Measurements from ENCODE around the gene CXCL3. TPM values are rescaled to one million over a fixed set of nuclear protein-coding genes. Genes with fewer than 3 reads are reported as not detected.
"Not testable (repeated sequence)": the region's sequence is repeated elsewhere in the genome, so short reads cannot be mapped to it uniquely, and the experiment has no call there.

The CXCL3 gene
- under 1 TPM; 0.10 to 0.30 (median 0.24) TPM for polyA plus RNA-seq (ENCODE audit: insufficient read length in 3 of 3)
- long read RNA-seq, donor 1: 0 reads
- long read RNA-seq, donor 2: 0 reads
- long read RNA-seq, donor 3: 0 reads
- long read RNA-seq, donor 4: 0 reads
- long read RNA-seq, donor 5: 0 reads
- long read RNA-seq, donor 6, partial matches to known transcripts: 0 of 1 reads
- long read RNA-seq, donor 6, other reads (novel, unspliced or antisense): 0 of 1 reads
- long read RNA-seq, donor 7: 0 reads
- long read RNA-seq, donor 8: 0 reads
- long read RNA-seq, donor 9: 0 reads
- long read RNA-seq, donor 10: 0 reads
- long read RNA-seq, donor 11: 0 reads
- long read RNA-seq, donor 12: 0 reads
- long read RNA-seq, donor 13: 0 reads
- long read RNA-seq, donor 14: 0 reads
- long read RNA-seq, donor 15: 0 reads
- long read RNA-seq, donor 16, partial matches to known transcripts: 0 of 1 reads
- long read RNA-seq, donor 16, other reads (novel, unspliced or antisense): 0 of 1 reads

- DNase-seq (ENCODE audit: extremely low read depth in 1 of 11, low read depth in 9 of 11, low spot score in 4 of 11): peak in 10 of 11 donors; percentile 4 to 44 (median 26)
Observed at GRCh38 chr4:74038425-74039314, at the start of gene CXCL3. TSS of gene CXCL3 (minus strand) at chr4:74038689. CDS start at chr4:74038611, 78 bp downstream.

DNA sequence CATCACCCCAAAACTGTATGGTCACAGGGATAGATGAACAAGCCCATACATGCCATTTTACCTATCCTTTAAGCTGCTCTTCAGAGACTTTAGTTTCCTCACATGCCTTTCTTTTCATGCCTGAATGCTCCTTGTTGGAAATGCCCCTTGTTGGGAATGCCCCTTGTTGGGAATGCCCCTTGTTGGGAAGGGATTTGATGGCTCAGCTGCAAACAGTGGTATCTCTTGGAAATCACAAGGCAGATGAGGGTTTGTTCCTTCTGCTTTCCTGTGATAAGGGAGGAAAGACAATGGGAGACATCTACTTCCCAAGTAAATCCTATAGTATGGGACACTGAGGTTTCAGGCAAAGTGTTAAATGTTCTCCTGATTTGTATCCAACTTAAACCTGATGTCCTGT, 49.0 kb upstream of the CXCL3 start:
- DNase-seq (ENCODE audit: extremely low read depth in 1 of 11, low read depth in 9 of 11, low spot score in 4 of 11): no peak

DNA sequence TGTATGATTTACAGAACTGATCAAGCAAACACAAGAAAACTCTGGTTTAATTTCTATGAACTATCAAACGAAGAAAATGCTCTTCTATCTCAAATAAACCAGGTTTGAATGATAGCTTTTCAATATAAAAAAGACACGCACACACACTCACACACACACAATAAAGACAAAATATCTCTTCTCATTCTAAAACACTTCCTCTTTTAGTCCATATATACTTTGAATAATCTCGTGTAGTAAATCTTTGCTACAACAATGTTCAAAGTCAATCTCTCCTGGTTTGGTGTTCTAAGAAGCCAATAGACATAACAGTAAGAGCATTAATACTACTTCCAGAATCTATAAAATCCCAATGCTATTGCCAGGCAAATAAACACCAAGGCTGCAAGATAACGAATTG, 47.2 kb upstream of the CXCL3 start:
- no peak for DNase-seq (ENCODE audit: extremely low read depth in 1 of 11, low read depth in 9 of 11, low spot score in 4 of 11)

DNA sequence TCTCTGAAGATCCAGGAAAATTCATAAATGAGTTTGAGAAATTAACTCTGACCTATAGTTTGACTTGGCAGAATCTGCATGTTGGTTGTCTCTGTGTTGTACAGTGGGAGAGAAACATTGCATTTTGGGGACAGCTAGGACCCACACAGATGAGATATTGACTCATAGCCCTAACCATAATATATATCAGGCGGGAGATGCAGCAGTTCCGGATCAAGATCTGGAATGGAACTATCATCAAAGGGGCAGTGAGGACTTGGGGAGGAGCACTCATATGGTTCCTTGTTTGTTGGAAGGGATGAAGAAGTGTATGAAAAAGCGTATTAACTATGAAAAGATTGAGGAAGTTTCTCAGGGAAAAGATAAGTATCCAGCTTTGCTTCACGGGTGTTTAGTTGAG, 46.5 kb upstream of the CXCL3 start:
- DNase-seq (ENCODE audit: extremely low read depth in 1 of 11, low read depth in 9 of 11, low spot score in 4 of 11): no peak

DNA sequence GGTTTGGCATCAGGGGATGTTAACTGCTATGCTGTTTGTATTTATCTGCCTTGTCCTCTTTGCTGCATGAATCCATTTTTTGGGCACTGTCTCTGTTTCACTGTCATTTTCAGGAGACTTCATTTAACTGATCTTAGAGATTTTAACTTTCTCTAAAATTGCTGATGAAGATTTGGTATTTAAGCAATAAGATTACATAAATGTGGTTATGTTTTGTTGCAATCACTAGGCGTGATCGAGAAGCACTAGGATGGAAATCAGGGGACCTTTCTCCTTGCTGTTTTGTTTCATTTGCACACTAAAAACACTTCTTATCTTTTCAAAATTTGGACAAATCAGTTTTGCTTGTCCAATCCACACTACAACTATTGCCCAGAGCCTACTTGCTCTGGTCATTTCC, 45.1 kb upstream of the CXCL3 start:
- DNase-seq (ENCODE audit: extremely low read depth in 1 of 11, low read depth in 9 of 11, low spot score in 4 of 11): no peak

DNA sequence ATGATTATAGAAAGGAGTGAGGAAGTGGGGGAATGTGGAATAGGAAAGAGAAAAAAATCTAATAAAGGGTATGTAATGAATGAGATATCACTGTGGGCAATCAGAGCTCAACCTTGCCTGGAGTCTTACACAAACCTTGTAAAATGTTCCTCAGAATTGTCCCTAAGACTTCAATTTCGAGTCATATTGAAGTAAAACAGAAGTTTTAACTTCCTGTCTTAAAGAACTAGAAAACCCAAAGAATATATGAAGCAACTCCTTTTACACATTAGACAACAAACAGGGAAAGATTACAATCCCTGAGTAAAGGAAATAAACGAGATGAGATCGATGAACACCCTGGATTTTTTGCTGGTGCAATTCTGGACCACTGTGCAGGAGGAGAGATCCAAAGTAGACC, 42.5 kb upstream of the CXCL3 start:
- DNase-seq (ENCODE audit: extremely low read depth in 1 of 11, low read depth in 9 of 11, low spot score in 4 of 11): no peak

- not testable (repeated sequence) for DNase-seq (ENCODE audit: extremely low read depth in 1 of 11, low read depth in 9 of 11, low spot score in 4 of 11)
Observed at GRCh38 chr4:74080351-74080750, 41.9 kb upstream of the CXCL3 start.

DNA sequence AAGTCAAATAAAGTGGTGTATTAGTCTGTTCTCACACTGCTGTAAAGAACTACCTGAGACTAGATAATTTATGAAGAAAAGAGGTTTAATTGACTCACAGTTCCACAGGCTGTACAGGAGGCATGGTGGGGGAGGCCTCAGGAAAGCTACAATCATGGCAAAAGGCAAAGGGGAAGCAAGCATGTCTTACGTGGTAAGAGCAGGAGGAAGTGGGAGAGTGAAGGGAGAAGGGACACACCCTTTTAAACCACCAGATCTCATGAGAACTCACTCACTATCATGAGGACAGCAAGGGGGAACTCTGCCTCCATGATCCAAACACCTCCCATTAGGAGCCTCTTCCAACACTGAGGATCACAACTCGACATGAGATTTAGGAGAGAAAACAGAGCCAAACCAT, 40.5 kb upstream of the CXCL3 start:
- DNase-seq (ENCODE audit: extremely low read depth in 1 of 11, low read depth in 9 of 11, low spot score in 4 of 11): not testable (repeated sequence)

- DNase-seq (ENCODE audit: extremely low read depth in 1 of 11, low read depth in 9 of 11, low spot score in 4 of 11): no peak
Observed at GRCh38 chr4:74073358-74073757, 34.9 kb upstream of the CXCL3 start.

- DNase-seq (ENCODE audit: extremely low read depth in 1 of 11, low read depth in 9 of 11, low spot score in 4 of 11): no peak
Observed at GRCh38 chr4:74072739-74073138, 34.2 kb upstream of the CXCL3 start.

GRCh38 chr4:74067586-74067985, 29.1 kb upstream of the CXCL3 start:
- no peak for DNase-seq (ENCODE audit: extremely low read depth in 1 of 11, low read depth in 9 of 11, low spot score in 4 of 11)

DNA sequence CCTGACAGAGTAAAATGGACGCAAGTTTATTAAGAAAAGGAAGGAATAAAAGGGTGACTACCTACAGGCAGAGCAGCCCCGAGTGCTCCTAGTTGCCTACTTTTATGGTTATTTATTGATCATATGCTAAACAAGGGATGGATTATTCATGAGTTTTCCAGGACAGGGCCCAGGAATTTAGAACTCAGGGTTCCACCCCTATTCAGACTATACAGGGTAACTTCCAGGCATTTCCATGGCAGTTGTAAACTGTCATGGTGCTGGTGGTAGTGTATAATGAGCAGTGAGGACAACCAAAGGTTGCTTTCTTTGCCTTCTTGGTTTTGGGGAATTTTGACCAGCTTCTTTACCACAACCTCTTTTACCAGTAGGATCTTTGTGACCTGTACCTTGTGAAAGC, 27.7 kb upstream of the CXCL3 start:
- DNase-seq (ENCODE audit: extremely low read depth in 1 of 11, low read depth in 9 of 11, low spot score in 4 of 11): no peak

DNA sequence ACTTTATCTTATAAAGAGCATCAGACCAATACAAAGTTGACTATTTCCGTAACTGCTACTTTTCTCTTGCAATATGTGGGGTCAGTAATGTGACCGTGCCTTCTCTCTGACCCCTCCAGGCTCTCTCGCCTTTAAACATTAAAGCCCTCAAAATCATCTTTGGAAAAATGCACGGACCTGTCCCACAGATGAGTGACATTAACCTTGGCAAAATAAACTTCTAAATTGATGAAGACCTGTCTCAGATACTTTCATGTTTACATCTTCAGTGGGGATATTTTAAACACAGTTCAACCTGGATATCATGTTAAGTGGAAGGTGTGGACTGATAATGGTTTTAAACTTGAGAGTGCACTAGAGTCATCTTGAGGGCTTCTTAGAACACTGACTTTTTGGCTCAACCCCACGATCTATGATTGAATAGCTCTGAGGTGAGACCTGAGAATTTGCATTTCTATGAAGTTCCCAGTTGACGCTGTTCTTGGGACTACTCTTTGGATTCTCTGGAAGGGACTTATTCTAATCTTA, 26.7 kb upstream of the CXCL3 start:
- DNase-seq (ENCODE audit: extremely low read depth in 1 of 11, low read depth in 9 of 11, low spot score in 4 of 11): no peak

DNA sequence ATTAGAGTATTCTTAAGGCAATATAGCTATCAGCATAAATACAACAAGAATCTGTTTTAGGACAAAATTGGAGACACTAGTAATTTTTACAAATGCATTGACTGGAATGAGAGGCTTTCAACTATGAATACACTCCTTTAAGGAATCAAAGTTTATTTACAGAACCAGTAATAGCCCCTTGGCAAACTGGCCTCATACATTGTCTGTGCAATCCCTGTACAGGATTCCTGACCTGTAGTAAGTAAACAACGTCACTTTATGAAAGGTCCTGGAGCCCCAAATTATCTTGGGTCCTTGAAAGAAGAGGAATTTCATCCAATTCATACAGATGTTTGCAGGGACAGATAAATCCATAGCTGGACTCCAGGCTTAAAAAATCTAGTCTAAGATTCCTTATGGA, 25.4 kb upstream of the CXCL3 start:
- no peak for DNase-seq (ENCODE audit: extremely low read depth in 1 of 11, low read depth in 9 of 11, low spot score in 4 of 11)

GRCh38 chr4:74062953-74063352, 24.5 kb upstream of the CXCL3 start:
- DNase-seq (ENCODE audit: extremely low read depth in 1 of 11, low read depth in 9 of 11, low spot score in 4 of 11): no peak

GRCh38 chr4:74061430-74061829, 22.9 kb upstream of the CXCL3 start:
- no peak for DNase-seq (ENCODE audit: extremely low read depth in 1 of 11, low read depth in 9 of 11, low spot score in 4 of 11)

DNA sequence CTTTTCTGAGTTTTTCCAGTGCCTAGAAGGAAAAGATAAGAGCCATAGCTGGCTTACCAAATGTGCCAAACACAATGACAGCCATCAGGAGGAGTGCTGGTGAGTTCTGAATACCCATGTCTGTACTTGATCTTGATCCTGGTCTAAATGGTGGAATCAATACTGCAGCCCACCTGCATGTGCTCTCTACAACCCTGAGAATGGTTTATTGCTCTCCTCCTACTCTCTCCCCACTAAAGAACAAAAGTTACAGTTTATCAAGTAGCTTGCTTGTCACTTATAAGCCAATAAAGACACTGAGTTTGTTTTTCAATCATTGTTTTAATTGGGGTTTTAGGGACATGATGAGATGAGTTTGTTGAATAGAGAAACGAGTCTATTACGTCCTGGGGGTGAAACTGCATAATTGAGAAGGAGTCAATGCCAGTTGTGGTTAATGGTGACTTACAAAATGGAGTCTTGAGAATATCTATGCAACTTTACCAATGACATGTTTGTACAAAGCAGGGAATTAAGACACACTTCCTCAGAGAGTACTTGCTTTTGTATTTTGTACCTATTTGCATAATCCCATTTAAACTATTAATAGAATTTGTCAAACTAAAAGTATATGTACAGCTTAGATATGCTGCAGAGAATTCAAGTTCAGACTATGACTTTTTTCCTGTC, 20.8 kb upstream of the CXCL3 start:
- DNase-seq (ENCODE audit: extremely low read depth in 1 of 11, low read depth in 9 of 11, low spot score in 4 of 11): no peak

DNA sequence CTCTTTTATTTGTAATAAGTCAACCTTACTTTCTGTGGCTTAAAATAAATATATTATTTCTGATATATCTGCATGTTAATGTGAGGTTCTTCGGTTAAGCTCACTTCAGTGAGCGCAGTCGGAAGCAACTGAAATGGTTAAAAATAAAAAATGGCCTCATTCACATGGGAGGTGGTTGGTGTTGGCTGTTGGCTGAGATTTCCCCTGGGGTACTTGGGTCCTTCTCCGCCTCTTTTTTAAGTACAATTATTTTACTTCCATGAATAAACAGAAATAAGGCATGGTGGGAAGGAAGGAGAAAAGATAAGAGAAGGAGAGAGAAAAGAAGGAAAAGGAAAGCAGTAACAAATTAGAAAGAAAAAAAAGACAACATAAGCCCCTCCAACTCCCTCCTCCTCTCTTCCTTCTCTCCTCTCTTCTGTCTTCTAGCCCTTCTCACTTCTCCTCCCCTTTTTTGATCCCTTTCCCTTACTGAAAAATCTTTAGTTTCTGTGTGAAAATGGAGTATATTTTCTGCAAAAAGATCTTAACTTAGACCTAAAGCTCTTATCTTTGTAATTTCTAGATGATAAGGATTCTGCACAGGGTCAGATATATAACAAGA, 19.7 kb upstream of the CXCL3 start:
- DNase-seq (ENCODE audit: extremely low read depth in 1 of 11, low read depth in 9 of 11, low spot score in 4 of 11): no peak

DNA sequence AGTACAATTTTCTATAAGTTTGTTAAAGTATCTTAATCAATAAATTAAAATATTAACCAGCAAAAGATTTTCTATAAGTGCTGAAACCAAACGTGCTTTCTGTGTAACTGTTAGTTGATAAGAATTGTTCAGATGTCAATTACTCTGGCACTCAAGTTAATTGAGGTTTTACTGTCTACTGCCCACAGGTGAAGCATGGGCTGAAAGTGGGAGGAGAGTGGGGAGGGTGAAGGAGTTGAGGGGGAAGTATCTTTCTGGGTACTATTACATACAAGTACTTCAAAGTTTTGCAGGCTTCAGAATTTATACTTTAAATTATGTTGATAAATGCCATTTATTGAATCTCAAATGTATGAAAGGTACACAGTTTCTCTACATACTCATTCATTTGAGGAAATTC, 19.1 kb upstream of the CXCL3 start:
- DNase-seq (ENCODE audit: extremely low read depth in 1 of 11, low read depth in 9 of 11, low spot score in 4 of 11): no peak
